A549 (cell line): ENCODE results near the gene PTPRD. TPM values are rescaled to one million over a fixed set of nuclear protein-coding genes. Genes with fewer than 3 reads are reported as not detected.

ENCODE experiments used
- ATAC-seq, 2 experiments: fragments of 200-7000 bp in 1 of 2; fragments of >200 bp in 1 of 2; cut with Nextera tagmentation in 1 of 2; cut with Tn5 transposase in 1 of 2; 3 replicates each; pipeline versions ENCODE4 v1.8.0 to v1.9.1; 2018 to 2020; ENCODE audit warnings: mild to moderate bottlenecking in 1 of 2, moderate library complexity in 1 of 2
- CTCF ChIA-PET: fragments of 300-600 bp; sonication (Branson Sonifier 250); formaldehyde crosslinking; extraction: SDS; loops from one replicate; lab custom pipeline; 2021; ENCODE audit warnings: antibody characterized with exemption, inconsistent platforms; lab: Yijun Ruan, JAX
- POLR2A ChIA-PET: fragments of 350-600 bp; formaldehyde crosslinking; extraction: SDS; loops from one replicate; lab custom pipeline; 2021; ENCODE audit warnings: antibody characterized with exemption, inconsistent platforms; lab: Yijun Ruan, JAX
- DNase-seq, 2 experiments: peaks; one replicate each; pipeline versions ENCODE4 v3.0.0 to v3.0.0-alpha.2; 2011 to 2016; ENCODE audit warnings: low read depth in 1 of 2, low spot score in 1 of 2
- FAIRE-seq: peaks from 2 replicates; lab custom pipeline; 2011; peaks lifted over from hg19 to GRCh38; lab: Jason Lieb, UNC
- H3K27ac ChIP-seq, 2 experiments: fragments of >200 bp; sonication (Bioruptor Twin); formaldehyde crosslinking; 3 replicates each; pipeline ENCODE4 v1.5.1; 2016 to 2017
- H3K4me1 ChIP-seq: fragments of >200 bp; sonication (Bioruptor Twin); formaldehyde crosslinking; 3 replicates; pipeline ENCODE4 v1.6.1; 2016
- H3K4me2 ChIP-seq: fragments of >200 bp; sonication (Bioruptor Twin); formaldehyde crosslinking; 3 replicates; pipeline ENCODE4 v1.6.1; 2016
- H3K4me3 ChIP-seq: fragments of >200 bp; sonication (Bioruptor Twin); formaldehyde crosslinking; 3 replicates; pipeline ENCODE4 v1.5.1; 2016
- H3K9me3 ChIP-seq: fragments of >200 bp; sonication (Bioruptor Twin); formaldehyde crosslinking; 3 replicates; pipeline ENCODE4 v1.6.1; 2016
- CBX8 ChIP-seq: fragments of 200-600 bp; sonication (generic); IDR thresholded peaks from 2 replicates; pipeline ENCODE4 v1.6.1; 2016
- CHD4 ChIP-seq: fragments of 200-600 bp; sonication (generic); IDR thresholded peaks from 2 replicates; pipeline ENCODE4 v1.6.1; 2016; ENCODE audit warnings: antibody characterized with exemption, mild to moderate bottlenecking, borderline replicate concordance
- EP300 ChIP-seq, 2 experiments: fragments of >200 bp; sonication (Bioruptor Twin); formaldehyde crosslinking; IDR thresholded peaks; 2 replicates in 1 of 2; 3 replicates in 1 of 2; pipeline ENCODE4 v1.6.1; 2016 to 2017
- FOSL2 ChIP-seq, 2 experiments: fragments of 450-650 bp in 1 of 2; fragments of >200 bp in 1 of 2; sonication (Bioruptor Twin) in 1 of 2; formaldehyde crosslinking; IDR thresholded peaks; 2 replicates each; pipeline versions ENCODE4 v1.5.0 to v1.6.1; 2016 to 2020; ENCODE audit warnings: mild to moderate bottlenecking in 1 of 2, moderate library complexity in 1 of 2
- GATA3 ChIP-seq: IDR thresholded peaks from 2 replicates; pipeline ENCODE4 v1.6.1; 2012; ENCODE audit warnings: borderline replicate concordance
- HOXA7 ChIP-seq: fragments of 250-450 bp; sonication (Bioruptor Pico); IDR thresholded peaks from 2 replicates; pipeline ENCODE4 v1.5.0; 2020; ENCODE audit warnings: mild to moderate bottlenecking, moderate library complexity
- HOXB5 ChIP-seq: fragments of 250-450 bp; sonication (Bioruptor Pico); IDR thresholded peaks from 2 replicates; pipeline ENCODE4 v1.5.0; 2020; ENCODE audit warnings: mild to moderate bottlenecking, moderate library complexity
- JUN ChIP-seq, 2 experiments: fragments of >200 bp; sonication (Bioruptor Twin); formaldehyde crosslinking; IDR thresholded peaks; 2 replicates in 1 of 2; 3 replicates in 1 of 2; pipeline ENCODE4 v1.6.1; 2016 to 2017
- JUNB ChIP-seq: fragments of >200 bp; sonication (Bioruptor Twin); formaldehyde crosslinking; IDR thresholded peaks from 2 replicates; pipeline ENCODE4 v1.6.1; 2016
- MAFK ChIP-seq: fragments of 450-650 bp; IDR thresholded peaks from 2 replicates; pipeline ENCODE4 v1.6.1; 2014; ENCODE audit not compliant: partially characterized antibody
- MAZ ChIP-seq: fragments of 150-350 bp; IDR thresholded peaks from 2 replicates; pipeline ENCODE4 v1.6.1; 2014; ENCODE audit warnings: antibody characterized with exemption, low read depth, low read length, borderline replicate concordance
- NFE2L2 ChIP-seq: fragments of 150-350 bp; conservative IDR thresholded peaks from 2 replicates; pipeline ENCODE4 v1.6.1; 2014; ENCODE audit warnings: low read length
- NPAS2 ChIP-seq: fragments of 250-450 bp; sonication (Bioruptor Pico); IDR thresholded peaks from 2 replicates; pipeline ENCODE4 v1.8.0; 2022; ENCODE audit warnings: mild to moderate bottlenecking, moderate library complexity, borderline replicate concordance
- POLR2A ChIP-seq: IDR thresholded peaks from 2 replicates; pipeline ENCODE4 v1.6.1; 2012; ENCODE audit warnings: mild to moderate bottlenecking, low read length
- POLR2AphosphoS2 ChIP-seq: conservative IDR thresholded peaks from 2 replicates; pipeline ENCODE4 v1.6.1; 2012; ENCODE audit warnings: low read length, improper control_type of control experiment, inconsistent platforms
- RAD21 ChIP-seq, 2 experiments: fragments of >200 bp in 1 of 2; sonication (Bioruptor Twin) in 1 of 2; formaldehyde crosslinking in 1 of 2; IDR thresholded peaks in 1 of 2; conservative IDR thresholded peaks in 1 of 2; 2 replicates in 1 of 2; 3 replicates in 1 of 2; pipeline ENCODE4 v1.6.1; 2012 to 2018; ENCODE audit warnings: inconsistent platforms in 1 of 2
- RCOR1 ChIP-seq: fragments of 150-350 bp; IDR thresholded peaks from 2 replicates; pipeline ENCODE4 v1.6.1; 2014; ENCODE audit warnings: antibody characterized with exemption, low read length, low read depth
- RNF2 ChIP-seq: fragments of 200-600 bp; sonication (generic); IDR thresholded peaks from 2 replicates; pipeline ENCODE4 v1.6.1; 2016; ENCODE audit warnings: low read depth, mild to moderate bottlenecking, antibody characterized with exemption, moderate library complexity, borderline replicate concordance
- TFCP2L1 ChIP-seq: fragments of 250-450 bp; sonication (Bioruptor Pico); IDR thresholded peaks from 2 replicates; pipeline ENCODE4 v1.5.0; 2021; ENCODE audit warnings: mild to moderate bottlenecking
- ZFP36 ChIP-seq: fragments of 450-650 bp; IDR thresholded peaks from 2 replicates; pipeline ENCODE4 v1.6.1; 2014; ENCODE audit warnings: borderline replicate concordance; ENCODE audit not compliant: partially characterized antibody
- ZNF302 ChIP-seq: fragments of 250-450 bp; sonication (Bioruptor Pico); IDR thresholded peaks from 2 replicates; pipeline ENCODE4 v1.9.0; 2021; ENCODE audit warnings: inconsistent platforms, mild to moderate bottlenecking, moderate library complexity
- WGBS: methylation state at CpG from one replicate; pipeline ENCODE4 v1.1.6; 2017; ENCODE audit errors: missing lambda C conversion rate; 5-methylcytosine and 5-hydroxymethylcytosine counted together
- polyA plus RNA-seq, 4 experiments: library from polyadenylated mRNA; depleted of rRNA in 3 of 4; stranded (reverse); fragments of >200 nt; fragmentation: RNase III in 1 of 4; extraction: RNeasy Plus Mini Kit Qiagen cat#74134 plus additional on column Dnase treatment in 1 of 4; gene quantifications; 2 replicates in 3 of 4; 3 replicates in 1 of 4; pipeline ENCODE4 v1.2.3, GENCODE V29; 2011 to 2017
- TF ChIP-seq, protein P1 (sequence below): fragments of 250-450 bp; sonication (Bioruptor Pico); IDR thresholded peaks from 2 replicates; pipeline ENCODE4 v1.5.0; 2020; ENCODE audit warnings: low read depth, mild to moderate bottlenecking, moderate library complexity
- TF ChIP-seq, protein P2 (sequence below): fragments of 200-600 bp; sonication (generic); IDR thresholded peaks from 2 replicates; pipeline ENCODE4 v1.6.1; 2016; ENCODE audit warnings: antibody characterized with exemption, mild to moderate bottlenecking, moderate library complexity
- TF ChIP-seq, protein P3 (sequence below): fragments of 150-350 bp; IDR thresholded peaks from 2 replicates; pipeline ENCODE4 v1.6.1; 2014; ENCODE audit warnings: low read depth, mild to moderate bottlenecking, low read length
- TF ChIP-seq, protein P4 (sequence below): IDR thresholded peaks from 2 replicates; pipeline ENCODE4 v1.6.1; 2012
- TF ChIP-seq, protein P5 (sequence below): fragments of >200 bp; sonication (Bioruptor Twin); formaldehyde crosslinking; IDR thresholded peaks from 3 replicates; pipeline ENCODE4 v1.6.1; 2016
- TF ChIP-seq, protein P6 (sequence below): IDR thresholded peaks from 2 replicates; pipeline ENCODE4 v1.6.1; 2012; ENCODE audit warnings: low read depth, borderline replicate concordance

Gene PTPRD
- polyA plus RNA-seq, 2 of the 4 experiments (the other 2 are of a cell fraction): 0.39 to 1.3 TPM

DNA sequence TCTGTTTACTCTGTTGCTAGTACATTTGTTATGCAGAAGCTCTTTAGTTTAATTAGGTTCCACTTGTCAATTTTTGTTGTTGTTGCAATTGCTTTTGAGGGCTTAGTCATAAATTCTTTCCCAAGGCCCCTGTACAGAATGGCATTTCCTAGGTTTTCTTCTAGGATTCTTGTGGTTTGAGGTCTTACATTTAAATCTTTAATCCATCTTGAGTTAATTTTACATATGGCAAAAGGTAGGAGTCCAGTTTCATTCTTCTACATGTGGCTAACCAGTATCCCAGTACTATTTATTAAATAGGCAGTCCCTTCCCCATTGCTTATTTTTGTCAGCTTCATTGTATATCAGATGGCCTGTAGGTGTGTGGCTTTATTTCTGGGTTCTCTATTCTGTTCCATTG lies 792.4 kb downstream of the PTPRD start:
- Histone ChIP-seq H3K4me3 (no peak overlapping the region), H3K4me1 (no peaks in the 10 kb centered on the region), H3K4me2 (no peak overlapping the region), H3K9me3 (no peaks in the 10 kb centered on the region; the same call in 2 of the 3 replicates), H3K27ac (no peak overlapping the region)
- ATAC-seq: no peak
- TF ChIP-seq FOSL2 (IDR thresholded peaks at IDR 0.05) (no peak), FOSL2 (CRISPR knock-in tag; IDR thresholded peaks at IDR 0.05) (no peak), POLR2AphosphoS2 (no peak), MAZ (no peak), MAFK (no peak), NFE2L2 (no peak), JUNB (no peak), HOXB5 (CRISPR knock-in tag) (no peak), POLR2A (no peak), ZNF302 (no peak)
- TF ChIP-seq, protein P1, sequence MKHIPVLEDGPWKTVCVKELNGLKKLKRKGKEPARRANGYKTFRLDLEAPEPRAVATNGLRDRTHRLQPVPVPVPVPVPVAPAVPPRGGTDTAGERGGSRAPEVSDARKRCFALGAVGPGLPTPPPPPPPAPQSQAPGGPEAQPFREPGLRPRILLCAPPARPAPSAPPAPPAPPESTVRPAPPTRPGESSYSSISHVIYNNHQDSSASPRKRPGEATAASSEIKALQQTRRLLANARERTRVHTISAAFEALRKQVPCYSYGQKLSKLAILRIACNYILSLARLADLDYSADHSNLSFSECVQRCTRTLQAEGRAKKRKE (CRISPR knock-in tag): no peak
- TF ChIP-seq, protein P2, sequence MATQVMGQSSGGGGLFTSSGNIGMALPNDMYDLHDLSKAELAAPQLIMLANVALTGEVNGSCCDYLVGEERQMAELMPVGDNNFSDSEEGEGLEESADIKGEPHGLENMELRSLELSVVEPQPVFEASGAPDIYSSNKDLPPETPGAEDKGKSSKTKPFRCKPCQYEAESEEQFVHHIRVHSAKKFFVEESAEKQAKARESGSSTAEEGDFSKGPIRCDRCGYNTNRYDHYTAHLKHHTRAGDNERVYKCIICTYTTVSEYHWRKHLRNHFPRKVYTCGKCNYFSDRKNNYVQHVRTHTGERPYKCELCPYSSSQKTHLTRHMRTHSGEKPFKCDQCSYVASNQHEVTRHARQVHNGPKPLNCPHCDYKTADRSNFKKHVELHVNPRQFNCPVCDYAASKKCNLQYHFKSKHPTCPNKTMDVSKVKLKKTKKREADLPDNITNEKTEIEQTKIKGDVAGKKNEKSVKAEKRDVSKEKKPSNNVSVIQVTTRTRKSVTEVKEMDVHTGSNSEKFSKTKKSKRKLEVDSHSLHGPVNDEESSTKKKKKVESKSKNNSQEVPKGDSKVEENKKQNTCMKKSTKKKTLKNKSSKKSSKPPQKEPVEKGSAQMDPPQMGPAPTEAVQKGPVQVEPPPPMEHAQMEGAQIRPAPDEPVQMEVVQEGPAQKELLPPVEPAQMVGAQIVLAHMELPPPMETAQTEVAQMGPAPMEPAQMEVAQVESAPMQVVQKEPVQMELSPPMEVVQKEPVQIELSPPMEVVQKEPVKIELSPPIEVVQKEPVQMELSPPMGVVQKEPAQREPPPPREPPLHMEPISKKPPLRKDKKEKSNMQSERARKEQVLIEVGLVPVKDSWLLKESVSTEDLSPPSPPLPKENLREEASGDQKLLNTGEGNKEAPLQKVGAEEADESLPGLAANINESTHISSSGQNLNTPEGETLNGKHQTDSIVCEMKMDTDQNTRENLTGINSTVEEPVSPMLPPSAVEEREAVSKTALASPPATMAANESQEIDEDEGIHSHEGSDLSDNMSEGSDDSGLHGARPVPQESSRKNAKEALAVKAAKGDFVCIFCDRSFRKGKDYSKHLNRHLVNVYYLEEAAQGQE: no peak
- ChIA-PET POLR2A (no interaction called here), CTCF (no interaction called here)
- DNase-seq: no peak
- no peak for FAIRE-seq

DNA sequence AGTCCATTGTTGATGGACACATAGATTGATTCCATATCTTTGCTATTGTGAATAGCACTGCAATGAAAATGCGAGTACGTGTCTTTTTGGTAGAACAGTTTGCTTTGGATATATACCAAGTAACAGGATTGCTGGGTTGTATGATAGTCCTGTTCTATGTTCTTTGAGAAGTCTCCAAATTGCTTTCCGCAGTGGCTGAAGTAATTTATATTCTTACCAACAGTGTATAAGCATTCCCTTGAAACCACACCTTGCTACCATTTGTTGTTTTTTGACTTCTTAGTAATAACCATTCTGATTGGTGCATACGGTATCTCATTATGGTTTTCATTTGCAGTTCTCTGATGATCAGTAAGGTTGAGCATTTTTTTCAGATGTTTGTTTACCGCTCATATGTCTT lies 792.9 kb downstream of the PTPRD start:
- Histone ChIP-seq H3K27ac (no peak overlapping the region), H3K4me1 (no peaks in the 10 kb centered on the region), H3K4me3 (no peak overlapping the region), H3K9me3 (no peaks in the 10 kb centered on the region; the same call in 2 of the 3 replicates), H3K4me2 (no peak overlapping the region)
- POLR2A ChIA-PET: no interaction called here
- no peak for DNase-seq
- FAIRE-seq: no peak
- CTCF ChIA-PET: no interaction called here
- no peak for ATAC-seq
- TF ChIP-seq HOXB5 (CRISPR knock-in tag): no peak
- no peak for TF ChIP-seq POLR2AphosphoS2
- TF ChIP-seq GATA3: no peak
- no peak for TF ChIP-seq FOSL2 (IDR thresholded peaks at IDR 0.05)
- no peak for TF ChIP-seq FOSL2 (CRISPR knock-in tag; IDR thresholded peaks at IDR 0.05)
- no peak for TF ChIP-seq CHD4
- TF ChIP-seq TFCP2L1 (CRISPR knock-in tag): no peak
- TF ChIP-seq, protein P3, sequence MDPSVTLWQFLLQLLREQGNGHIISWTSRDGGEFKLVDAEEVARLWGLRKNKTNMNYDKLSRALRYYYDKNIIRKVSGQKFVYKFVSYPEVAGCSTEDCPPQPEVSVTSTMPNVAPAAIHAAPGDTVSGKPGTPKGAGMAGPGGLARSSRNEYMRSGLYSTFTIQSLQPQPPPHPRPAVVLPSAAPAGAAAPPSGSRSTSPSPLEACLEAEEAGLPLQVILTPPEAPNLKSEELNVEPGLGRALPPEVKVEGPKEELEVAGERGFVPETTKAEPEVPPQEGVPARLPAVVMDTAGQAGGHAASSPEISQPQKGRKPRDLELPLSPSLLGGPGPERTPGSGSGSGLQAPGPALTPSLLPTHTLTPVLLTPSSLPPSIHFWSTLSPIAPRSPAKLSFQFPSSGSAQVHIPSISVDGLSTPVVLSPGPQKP: no peak
- TF ChIP-seq NPAS2: no peak
- TF ChIP-seq JUN (IDR thresholded peaks at IDR 0.05): no peak
- no peak for TF ChIP-seq EP300 (IDR thresholded peaks at IDR 0.05)
- TF ChIP-seq ZFP36: no peak
- TF ChIP-seq, protein P4, sequence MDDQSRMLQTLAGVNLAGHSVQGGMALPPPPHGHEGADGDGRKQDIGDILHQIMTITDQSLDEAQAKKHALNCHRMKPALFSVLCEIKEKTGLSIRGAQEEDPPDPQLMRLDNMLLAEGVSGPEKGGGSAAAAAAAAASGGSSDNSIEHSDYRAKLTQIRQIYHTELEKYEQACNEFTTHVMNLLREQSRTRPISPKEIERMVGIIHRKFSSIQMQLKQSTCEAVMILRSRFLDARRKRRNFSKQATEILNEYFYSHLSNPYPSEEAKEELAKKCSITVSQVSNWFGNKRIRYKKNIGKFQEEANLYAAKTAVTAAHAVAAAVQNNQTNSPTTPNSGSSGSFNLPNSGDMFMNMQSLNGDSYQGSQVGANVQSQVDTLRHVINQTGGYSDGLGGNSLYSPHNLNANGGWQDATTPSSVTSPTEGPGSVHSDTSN: no peak
- TF ChIP-seq, protein P5, sequence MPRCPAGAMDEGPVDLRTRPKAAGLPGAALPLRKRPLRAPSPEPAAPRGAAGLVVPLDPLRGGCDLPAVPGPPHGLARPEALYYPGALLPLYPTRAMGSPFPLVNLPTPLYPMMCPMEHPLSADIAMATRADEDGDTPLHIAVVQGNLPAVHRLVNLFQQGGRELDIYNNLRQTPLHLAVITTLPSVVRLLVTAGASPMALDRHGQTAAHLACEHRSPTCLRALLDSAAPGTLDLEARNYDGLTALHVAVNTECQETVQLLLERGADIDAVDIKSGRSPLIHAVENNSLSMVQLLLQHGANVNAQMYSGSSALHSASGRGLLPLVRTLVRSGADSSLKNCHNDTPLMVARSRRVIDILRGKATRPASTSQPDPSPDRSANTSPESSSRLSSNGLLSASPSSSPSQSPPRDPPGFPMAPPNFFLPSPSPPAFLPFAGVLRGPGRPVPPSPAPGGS: no peak
- TF ChIP-seq RNF2: no peak
- no peak for TF ChIP-seq CBX8
- TF ChIP-seq, protein P6, sequence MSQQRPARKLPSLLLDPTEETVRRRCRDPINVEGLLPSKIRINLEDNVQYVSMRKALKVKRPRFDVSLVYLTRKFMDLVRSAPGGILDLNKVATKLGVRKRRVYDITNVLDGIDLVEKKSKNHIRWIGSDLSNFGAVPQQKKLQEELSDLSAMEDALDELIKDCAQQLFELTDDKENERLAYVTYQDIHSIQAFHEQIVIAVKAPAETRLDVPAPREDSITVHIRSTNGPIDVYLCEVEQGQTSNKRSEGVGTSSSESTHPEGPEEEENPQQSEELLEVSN: no peak
- no peak for TF ChIP-seq HOXA7 (CRISPR knock-in tag)
- TF ChIP-seq RAD21 (conservative IDR thresholded peaks at IDR 0.05 in 1 of 2, IDR thresholded peaks at IDR 0.05 in 1 of 2): no peak
- TF ChIP-seq RCOR1: no peak
- 49% methylated on average over 5 of the region's 5 CpGs for WGBS
